HG03520 (cell line): ENCODE measurements around the gene KRT28.
"Not testable (repeated sequence)": the region's sequence is repeated elsewhere in the genome, so short reads cannot be mapped to it uniquely, and the experiment has no call there.

ENCODE experiments used
- ATAC-seq: cut with Tn5 transposase; IDR thresholded peaks from one replicate; pipeline ENCODE4 v1.9.1; 2021; ENCODE audit warnings: mild to moderate bottlenecking, moderate library complexity; ENCODE audit not compliant: unreplicated experiment

KRT28 gene

GRCh38 chr17:40779181-40779909, 20.4 kb downstream of the KRT28 start:
- ATAC-seq, result no peak

GRCh38 chr17:40778461-40778860, 21.3 kb downstream of the KRT28 start:
- no peak for ATAC-seq

- no peak for ATAC-seq
Observed at GRCh38 chr17:40777971-40778370, 21.8 kb downstream of the KRT28 start.

GRCh38 chr17:40777459-40777858, 22.3 kb downstream of the KRT28 start:
- ATAC-seq, result no peak

GRCh38 chr17:40775945-40776344, 23.8 kb downstream of the KRT28 start:
- ATAC-seq, result no peak

- ATAC-seq, result no peak
Observed at GRCh38 chr17:40772101-40772500, 27.7 kb downstream of the KRT28 start, which contains the start of gene KRT26. TSS of gene KRT26 (minus strand) at chr17:40772201. CDS start at chr17:40772113, 88 bp downstream.

GRCh38 chr17:40765657-40766056, 34.1 kb downstream of the KRT28 start:
- ATAC-seq, result no peak

GRCh38 chr17:40763752-40764151, 36.0 kb downstream of the KRT28 start:
- ATAC-seq, result no peak

- ATAC-seq, result no peak
Observed at GRCh38 chr17:40760105-40761016, 39.4 kb downstream of the KRT28 start.

- no peak for ATAC-seq
Observed at GRCh38 chr17:40755231-40755630, 44.5 kb downstream of the KRT28 start, which contains the start of gene KRT25. TSS of gene KRT25 (minus strand) at chr17:40755331. CDS start at chr17:40755271, 60 bp downstream.

GRCh38 chr17:40753804-40754203, 46.0 kb downstream of the KRT28 start:
- ATAC-seq, result no peak

GRCh38 chr17:40751065-40751464, 48.7 kb downstream of the KRT28 start:
- no peak for ATAC-seq

GRCh38 chr17:40750391-40750790, 49.4 kb downstream of the KRT28 start:
- no peak for ATAC-seq

- not testable (repeated sequence) for ATAC-seq
Observed at GRCh38 chr17:40748666-40749065, 51.1 kb downstream of the KRT28 start.
